Endometrium (tissue), 2 donors: ENCODE data around the gene IQCF2.
"Not testable (repeated sequence)": the region's sequence is repeated elsewhere in the genome, so short reads cannot be mapped to it uniquely, and the experiment has no call there.

ENCODE experiments used
- FAIRE-seq: peaks from 2 replicates; lab custom pipeline; 2012; peaks lifted over from hg19 to GRCh38; lab: Jason Lieb, UNC
- donor health status: control.
- donor health status: control.

IQCF2 gene

GRCh38 chr3:51879937-51880336, 18.5 kb downstream of the IQCF2 start:
- FAIRE-seq, result no peak

- no peak for FAIRE-seq
Observed at GRCh38 chr3:51886447-51886846, 25.0 kb downstream of the IQCF2 start.

DNA sequence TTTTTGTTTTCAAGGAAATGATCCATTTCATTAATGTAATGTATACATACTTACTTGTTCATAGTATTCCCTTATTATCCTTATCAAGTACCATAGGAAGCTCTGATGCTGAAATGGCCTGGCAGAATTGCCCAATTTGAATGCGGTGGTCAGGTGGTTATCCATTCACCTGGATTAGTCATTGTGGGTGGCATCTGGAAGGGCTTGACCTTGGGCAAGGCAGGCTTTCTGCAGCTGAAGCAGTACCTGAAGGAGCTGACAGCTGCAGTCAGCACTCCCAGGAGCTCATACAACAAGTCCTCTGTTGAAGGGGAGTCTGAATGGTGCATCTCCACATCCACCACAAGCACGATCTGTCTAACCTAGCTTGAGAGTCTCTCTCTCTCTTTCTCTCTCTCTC, 26.2 kb downstream of the IQCF2 start:
- FAIRE-seq, result no peak

DNA sequence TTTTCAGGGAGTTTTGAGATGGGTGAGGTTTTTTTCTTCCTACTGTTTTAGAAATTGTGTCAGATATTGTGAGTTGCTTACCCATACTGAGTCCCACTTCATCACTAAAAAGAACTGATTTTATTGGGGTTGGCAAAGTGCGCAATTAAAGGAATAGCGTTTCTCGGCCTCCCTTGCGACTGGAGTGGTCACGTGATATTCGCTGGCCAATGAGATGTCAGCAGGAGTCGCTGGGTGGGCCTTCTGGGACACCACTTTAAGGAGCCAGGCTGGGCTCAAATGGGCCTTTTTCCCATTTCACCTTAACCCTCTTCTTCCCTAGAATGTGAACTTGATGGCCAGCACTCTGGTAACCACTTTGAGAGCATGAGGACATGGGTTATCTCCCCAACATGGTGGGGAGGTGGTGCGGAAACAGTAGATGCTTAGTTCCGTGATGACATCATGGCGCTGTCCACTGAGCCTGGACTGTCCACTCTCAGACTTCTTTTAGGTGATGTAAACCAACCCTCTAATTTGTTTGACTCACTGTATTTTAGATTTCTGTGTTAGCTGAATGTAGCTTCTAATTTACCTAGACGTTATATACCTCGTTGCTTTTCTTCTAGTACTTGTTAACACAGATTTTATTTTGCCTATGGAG, 27.2 kb downstream of the IQCF2 start:
- FAIRE-seq, result no peak

GRCh38 chr3:51891242-51892039, 30.0 kb downstream of the IQCF2 start:
- FAIRE-seq, result no peak

DNA sequence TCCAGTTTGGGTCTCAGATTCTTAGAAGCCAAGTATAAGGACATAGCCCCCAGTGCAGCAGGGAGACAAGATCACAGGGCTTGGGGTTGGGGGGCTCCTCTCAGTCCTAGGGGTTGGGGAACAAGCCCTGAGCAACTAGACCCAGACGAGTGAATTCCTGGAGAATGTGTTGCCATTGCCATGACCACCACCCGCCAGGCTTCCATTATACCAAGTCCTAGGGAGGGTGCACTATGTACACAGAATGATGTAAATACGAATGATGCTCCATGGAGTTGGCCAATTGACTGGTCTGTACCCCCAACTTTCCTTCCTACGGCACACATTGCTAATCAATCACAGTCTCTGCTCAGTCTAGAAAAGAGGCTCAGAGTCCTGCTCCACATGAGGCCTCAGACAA, 33.0 kb downstream of the IQCF2 start:
- FAIRE-seq, result no peak

DNA sequence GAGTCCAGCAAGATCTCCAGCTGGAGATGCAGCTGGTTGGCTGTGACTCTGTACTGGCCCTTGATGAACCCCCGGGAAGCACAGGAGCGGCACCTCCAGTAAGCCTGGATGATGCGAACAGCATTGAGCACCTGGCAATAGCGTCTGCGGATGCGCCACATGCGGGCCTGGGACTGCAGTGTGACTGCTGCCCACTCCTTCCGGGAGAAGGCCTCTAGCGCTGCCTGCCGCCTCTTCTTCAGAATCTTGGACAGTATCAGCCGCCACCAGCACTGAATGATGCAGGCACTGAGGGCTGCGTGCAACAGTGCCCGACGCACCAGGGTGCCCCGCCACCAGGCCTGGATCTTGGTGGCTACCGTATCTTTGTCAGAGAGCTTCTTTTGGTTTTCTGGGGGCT, 33.5 kb downstream of the IQCF2 start:
- no peak for FAIRE-seq

DNA sequence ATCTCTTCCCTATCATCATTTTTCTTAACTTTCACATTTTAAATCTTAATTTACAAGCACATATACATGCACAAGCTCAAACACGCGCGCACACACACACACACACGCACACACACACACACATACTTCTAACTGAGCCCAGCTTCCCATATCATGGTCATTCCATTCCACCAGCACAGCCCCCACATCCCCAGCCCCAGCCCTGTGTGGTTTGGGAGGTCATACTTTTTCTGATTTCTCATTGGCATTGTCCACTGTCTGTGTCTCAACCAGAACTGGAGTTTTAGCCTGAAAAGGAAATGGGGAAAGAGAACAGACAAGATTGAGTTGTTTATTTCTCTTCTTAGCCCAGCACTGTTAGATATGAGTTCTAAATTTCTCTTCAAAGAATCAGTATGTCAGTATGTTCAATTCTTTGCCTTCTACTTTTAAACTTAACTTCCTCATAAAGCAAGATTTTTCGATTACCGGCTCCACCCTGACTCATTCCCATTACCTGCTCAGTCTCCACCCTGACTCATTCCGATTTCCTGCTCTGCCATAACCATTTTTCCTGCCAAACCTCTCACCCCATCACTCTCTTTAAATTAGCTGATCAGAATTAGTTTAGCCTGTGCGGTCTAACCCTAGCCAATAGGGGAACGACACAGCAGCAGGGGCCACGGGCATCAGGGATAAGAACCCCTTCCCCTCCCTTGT, 35.3 kb downstream of the IQCF2 start:
- no peak for FAIRE-seq

- FAIRE-seq, result no peak
Observed at GRCh38 chr3:51897391-51897790, 36.0 kb downstream of the IQCF2 start.

GRCh38 chr3:51900043-51900442, 38.6 kb downstream of the IQCF2 start:
- FAIRE-seq, result not testable (repeated sequence)

GRCh38 chr3:51902361-51902760, 40.9 kb downstream of the IQCF2 start:
- FAIRE-seq, result not testable (repeated sequence)

- no peak for FAIRE-seq
Observed at GRCh38 chr3:51904034-51904823, 42.8 kb downstream of the IQCF2 start.

GRCh38 chr3:51908026-51908425, 46.6 kb downstream of the IQCF2 start:
- no peak for FAIRE-seq
